T-helper 9 cell (primary cell): ENCODE measurements around the gene PSMB2.

ENCODE experiments used
- DNase-seq: peaks from one replicate; pipeline ENCODE4 v3.0.0-alpha.2; 2020

PSMB2 gene

GRCh38 chr1:35570589-35571137 lies 70.7 kb downstream of the PSMB2 start:
- DNase-seq, result no peak

GRCh38 chr1:35569936-35570335 lies 71.4 kb downstream of the PSMB2 start:
- no peak for DNase-seq

GRCh38 chr1:35568975-35569395 lies 72.3 kb downstream of the PSMB2 start:
- DNase-seq, result peak; percentile 48

- DNase-seq, result no peak
These were observed 73.3 kb downstream of the PSMB2 start for GRCh38 chr1:35567947-35568558.

GRCh38 chr1:35565742-35566133 lies 75.6 kb downstream of the PSMB2 start:
- no peak for DNase-seq

- DNase-seq, result no peak
These were observed 76.2 kb downstream of the PSMB2 start for GRCh38 chr1:35564884-35565741.

GRCh38 chr1:35564037-35564883 lies 77.1 kb downstream of the PSMB2 start:
- DNase-seq, result peak; percentile 83

- no peak for DNase-seq
These were observed 78.2 kb downstream of the PSMB2 start for GRCh38 chr1:35563166-35563565.

GRCh38 chr1:35561972-35562680 lies 79.2 kb downstream of the PSMB2 start:
- DNase-seq, result no peak

GRCh38 chr1:35561297-35561971 lies 79.9 kb downstream of the PSMB2 start:
- DNase-seq, result no peak

GRCh38 chr1:35560256-35561225 lies 80.8 kb downstream of the PSMB2 start:
- DNase-seq, result no peak

GRCh38 chr1:35559317-35559944 lies 81.9 kb downstream of the PSMB2 start:
- peak; percentile 28 for DNase-seq

- peak; percentile 26 for DNase-seq
These were observed 82.7 kb downstream of the PSMB2 start for GRCh38 chr1:35558374-35559316.

GRCh38 chr1:35557611-35558373 lies 83.5 kb downstream of the PSMB2 start, which contains the start of gene NCDN:
Gene NCDN (plus strand): TSS chr1:35557799. CDS start chr1:35558191, 392 bp downstream.
- DNase-seq, result peak; percentile 91

- DNase-seq, result no peak
These were observed 84.2 kb downstream of the PSMB2 start, which contains the start of gene KIAA0319L for GRCh38 chr1:35557118-35557610. Gene KIAA0319L (minus strand): TSS chr1:35557403. CDS start chr1:35554491, 2,912 bp downstream.

- DNase-seq, result no peak
These were observed 84.7 kb downstream of the PSMB2 start for GRCh38 chr1:35556484-35557117.
